ENCODE results near the gene IL1RAPL2.

GRCh38 chrX:105658136-105658535 is 1092.1 kb downstream of the IL1RAPL2 start:
- TF ChIP-seq EZH2 (IDR thresholded peaks at IDR 0.05; ENCODE audit: borderline replicate concordance, control insufficient read depth, low read depth, low read length) (no peak), FOS (IDR thresholded peaks at IDR 0.05; ENCODE audit: borderline replicate concordance, extremely low read depth, insufficient read length) (no peak)
